Osteoblast (primary cell): ENCODE data around the gene UNC45A. TPM values are rescaled to one million over a fixed set of nuclear protein-coding genes. Genes with fewer than 3 reads are reported as not detected.

ENCODE experiments used
- DNase-seq: peaks from one replicate; pipeline ENCODE4 v3.0.0; 2011; ENCODE audit warnings: low spot score, mixed read lengths; ENCODE audit not compliant: insufficient read length; ENCODE audit errors: missing footprints
- H2AFZ ChIP-seq: 2 replicates; pipeline ENCODE4 v1.6.0; 2011; ENCODE audit warnings: mild to moderate bottlenecking, low read length
- H3K27ac ChIP-seq: 2 replicates; pipeline ENCODE4 v1.5.1; 2011; ENCODE audit warnings: mild to moderate bottlenecking, low read depth, low read length, moderate library complexity
- H3K27me3 ChIP-seq: 2 replicates; pipeline ENCODE4 v1.6.0; 2012; ENCODE audit warnings: mild to moderate bottlenecking, control low read depth, inconsistent platforms, low read length, moderate library complexity; ENCODE audit not compliant: insufficient read depth
- H3K36me3 ChIP-seq: 2 replicates; pipeline ENCODE4 v1.5.1; 2011; ENCODE audit warnings: mild to moderate bottlenecking, low read length, control low read depth, moderate library complexity; ENCODE audit not compliant: insufficient read depth
- H3K4me1 ChIP-seq: 2 replicates; pipeline ENCODE4 v1.5.1; 2011; ENCODE audit warnings: mild to moderate bottlenecking, low read length, control low read depth, moderate library complexity; ENCODE audit not compliant: insufficient read depth
- H3K4me2 ChIP-seq: 2 replicates; pipeline ENCODE4 v1.6.0; 2011; ENCODE audit warnings: mild to moderate bottlenecking, low read length; ENCODE audit not compliant: insufficient read depth
- H3K4me3 ChIP-seq: fragments of 200-600 bp; sonication (generic); 3 replicates; pipeline ENCODE4 v1.5.1; 2012; ENCODE audit warnings: mild to moderate bottlenecking, low read length, inconsistent platforms; ENCODE audit not compliant: insufficient read depth
- H3K79me2 ChIP-seq: 2 replicates; pipeline ENCODE4 v1.6.0; 2012; ENCODE audit warnings: mild to moderate bottlenecking, low read length, control low read depth, inconsistent platforms; ENCODE audit not compliant: insufficient read depth
- H3K9me3 ChIP-seq: 2 replicates; pipeline ENCODE4 v1.5.1; 2011; ENCODE audit warnings: low read depth, low read length, control low read depth
- H4K20me1 ChIP-seq: 2 replicates; pipeline ENCODE4 v1.6.0; 2012; ENCODE audit warnings: mild to moderate bottlenecking, low read length, control low read depth; ENCODE audit not compliant: insufficient read depth
- CTCF ChIP-seq: IDR thresholded peaks from 2 replicates; pipeline ENCODE4 v1.5.1; 2011; ENCODE audit warnings: mild to moderate bottlenecking, low read depth, low read length, moderate library complexity; ENCODE audit errors: extremely low read depth
- total RNA-seq: library from RNA; depleted of rRNA; stranded (reverse); fragments of >200 nt; gene quantifications from 2 replicates; pipeline ENCODE4 v1.2.3, GENCODE V29; 2012

The UNC45A gene
- total RNA-seq, 1 donor: 74.9 TPM

GRCh38 chr15:90931828-90932659 is 3.0 kb upstream of the UNC45A start, which contains the start of gene HDDC3:
TSS of gene HDDC3 (minus strand) at chr15:90932549. CDS start at chr15:90932540, 9 bp downstream.
- Histone ChIP-seq H3K79me2 (peaks cover 22% of the 10 kb centered on the region), H2AFZ (peak within 1 kb of the TSS; percentile 92), H3K36me3 (peaks cover 8% of the 10 kb centered on the region), H3K4me2 (peak within 1 kb of the TSS; percentile 100), H3K27me3 (no peaks in the 10 kb centered on the region), H3K4me3 (peak within 1 kb of the TSS; percentile 91), H3K27ac (peak within 1 kb of the TSS; percentile 62), H4K20me1 (no peaks in the 10 kb centered on the region), H3K9me3 (no peaks in the 10 kb centered on the region), H3K4me1 (peaks cover 36% of the 10 kb centered on the region)
- peak; percentile 83 for TF ChIP-seq CTCF
- DNase-seq: peak; percentile 99

- Histone ChIP-seq H2AFZ (peak overlapping the region; percentile 71), H3K9me3 (no peaks in the 10 kb centered on the region), H3K4me2 (peak overlapping the region; percentile 100), H3K27ac (no peak overlapping the region), H3K36me3 (peaks cover 11% of the 10 kb centered on the region), H3K4me3 (peak overlapping the region; percentile 91), H3K27me3 (no peaks in the 10 kb centered on the region), H4K20me1 (no peaks in the 10 kb centered on the region), H3K4me1 (peaks cover 36% of the 10 kb centered on the region), H3K79me2 (peaks cover 24% of the 10 kb centered on the region)
- DNase-seq: no peak
- TF ChIP-seq CTCF: no peak
Observed at GRCh38 chr15:90932660-90932991, 2.5 kb upstream of the UNC45A start.

- Histone ChIP-seq H3K4me3 (no peak overlapping the region), H2AFZ (no peak overlapping the region), H3K9me3 (no peaks in the 10 kb centered on the region), H3K36me3 (peaks cover 17% of the 10 kb centered on the region), H4K20me1 (peaks cover 3% of the 10 kb centered on the region), H3K4me2 (no peak overlapping the region), H3K27ac (no peak overlapping the region), H3K27me3 (no peaks in the 10 kb centered on the region), H3K79me2 (peaks cover 26% of the 10 kb centered on the region), H3K4me1 (peaks cover 36% of the 10 kb centered on the region)
- peak; percentile 46 for DNase-seq
- TF ChIP-seq CTCF: no peak
Observed at GRCh38 chr15:90933301-90933700, 1.8 kb upstream of the UNC45A start.

GRCh38 chr15:90934256-90934948 is 683 bp upstream of the UNC45A start:
- TF ChIP-seq CTCF: peak; percentile 93
- peaks cover 4% of the 10 kb centered on the region for H4K20me1 ChIP-seq
- H3K9me3 ChIP-seq: no peaks in the 10 kb centered on the region
- peak overlapping the region; percentile 82 for H2AFZ ChIP-seq
- H3K27ac ChIP-seq: peak overlapping the region; percentile 64
- H3K4me3 ChIP-seq: peak overlapping the region; percentile 86
- no peaks in the 10 kb centered on the region for H3K27me3 ChIP-seq
- peaks cover 25% of the 10 kb centered on the region for H3K36me3 ChIP-seq
- H3K4me1 ChIP-seq: peaks cover 36% of the 10 kb centered on the region
- peak; percentile 97 for DNase-seq
- peak overlapping the region; percentile 77 for H3K4me2 ChIP-seq
- peaks cover 26% of the 10 kb centered on the region for H3K79me2 ChIP-seq
